Endothelial cell of umbilical vein (primary cell): ENCODE results near the gene HDAC4. TPM values are rescaled to one million over a fixed set of nuclear protein-coding genes. Genes with fewer than 3 reads are reported as not detected.

Experiments
- BruUV-seq: library from RNA; stranded (reverse); fragments of 400-500 nt; replicated peaks from 2 replicates; lab custom pipeline; 2021; lab: Mats Ljungman, UMichigan
- CTCF ChIA-PET: fragments of 300-600, 350-600 bp; sonication (Branson Sonifier 250); formaldehyde crosslinking; loops from one replicate; lab custom pipeline; 2021; ENCODE audit warnings: antibody characterized with exemption, inconsistent platforms; lab: Charles Lee
- POLR2A ChIA-PET: fragments of 300-600, 350-600 bp; sonication (Branson Sonifier 250); formaldehyde crosslinking; loops from one replicate; lab custom pipeline; 2021; ENCODE audit warnings: antibody characterized with exemption, inconsistent platforms; lab: Charles Lee
- DNase-seq: peaks from one replicate; pipeline ENCODE4 v3.0.0-alpha.2; 2011; ENCODE audit warnings: low read depth, low spot score
- FAIRE-seq: peaks from 2 replicates; lab custom pipeline; 2011; peaks lifted over from hg19 to GRCh38; lab: Jason Lieb, UNC
- H2AFZ ChIP-seq: 2 replicates; pipeline ENCODE4 v1.6.0; 2012; ENCODE audit warnings: low read depth, low read length, control low read depth, inconsistent platforms
- H3K27ac ChIP-seq: 2 replicates; pipeline ENCODE4 v1.5.1; 2011; ENCODE audit warnings: low read depth, mild to moderate bottlenecking, control low read depth, low read length, moderate library complexity; ENCODE audit not compliant: insufficient read depth
- H3K27me3 ChIP-seq, 2 experiments: 2 replicates each; pipeline versions ENCODE4 v1.6.0 to v1.6.1; 2011; ENCODE audit warnings: low read length in 2 of 2, mixed read lengths in 1 of 2; ENCODE audit not compliant: control insufficient read depth in 2 of 2, insufficient read depth in 2 of 2
- H3K36me3 ChIP-seq, 2 experiments: 2 replicates in 1 of 2; 3 replicates in 1 of 2; pipeline ENCODE4 v1.5.1; 2011; ENCODE audit warnings: low read length in 2 of 2, mild to moderate bottlenecking in 1 of 2, moderate library complexity in 1 of 2; ENCODE audit not compliant: control insufficient read depth in 2 of 2, insufficient read depth in 2 of 2; ENCODE audit errors: extremely low read depth in 1 of 2
- H3K4me1 ChIP-seq: 3 replicates; pipeline ENCODE4 v1.5.1; 2011; ENCODE audit warnings: mild to moderate bottlenecking, low read length; ENCODE audit not compliant: control insufficient read depth, insufficient read depth; ENCODE audit errors: extremely low read depth
- H3K4me2 ChIP-seq: 2 replicates; pipeline ENCODE4 v1.6.1; 2011; ENCODE audit warnings: low read length, control low read depth, mixed read lengths; ENCODE audit not compliant: insufficient read depth
- H3K4me3 ChIP-seq, 3 experiments: fragments of 200-600 bp in 1 of 3; sonication (generic), shearing (Covaris generic) in 1 of 3; replicated peaks in 1 of 3; 2 replicates each; pipeline ENCODE4 v1.5.1; 2011 to 2016; ENCODE audit warnings: control low read depth in 3 of 3, low read length in 3 of 3, mild to moderate bottlenecking in 2 of 3, inconsistent platforms in 1 of 3, low read depth in 1 of 3, moderate library complexity in 1 of 3; ENCODE audit not compliant: insufficient read depth in 1 of 3
- H3K79me2 ChIP-seq: 2 replicates; pipeline ENCODE4 v1.6.0; 2012; ENCODE audit warnings: low read length, inconsistent platforms; ENCODE audit not compliant: control insufficient read depth, insufficient read depth
- H3K9ac ChIP-seq: replicated peaks from 2 replicates; pipeline ENCODE3; 2011; ENCODE audit warnings: low read length, control low read depth; ENCODE audit not compliant: insufficient read depth; ENCODE audit errors: extremely low read depth
- H3K9me1 ChIP-seq: replicated peaks from 3 replicates; pipeline ENCODE4 v1.6.0; 2011; ENCODE audit warnings: mild to moderate bottlenecking, low read length; ENCODE audit not compliant: control insufficient read depth, insufficient read depth; ENCODE audit errors: extremely low read depth
- H3K9me3 ChIP-seq: replicated peaks from 2 replicates; pipeline ENCODE4 v1.5.1; 2012; ENCODE audit warnings: low read length, inconsistent platforms; ENCODE audit not compliant: control insufficient read depth, insufficient read depth
- H4K20me1 ChIP-seq: replicated peaks from 2 replicates; pipeline ENCODE3; 2011; ENCODE audit warnings: mild to moderate bottlenecking, low read length; ENCODE audit not compliant: control insufficient read depth, insufficient read depth; ENCODE audit errors: extremely low read depth
- EZH2 ChIP-seq: IDR thresholded peaks from 2 replicates; pipeline ENCODE4 v1.6.1; 2012; ENCODE audit warnings: borderline replicate concordance, low read depth, mild to moderate bottlenecking, moderate library complexity, low read length, inconsistent platforms; ENCODE audit not compliant: severe bottlenecking
- FOS ChIP-seq: IDR thresholded peaks from 2 replicates; pipeline ENCODE4 v1.6.1; 2011; ENCODE audit warnings: mild to moderate bottlenecking, low read length, moderate library complexity, borderline replicate concordance; ENCODE audit not compliant: insufficient read depth
- GATA2 ChIP-seq: IDR thresholded peaks from 2 replicates; pipeline ENCODE4 v1.7.0; 2011; ENCODE audit warnings: low read depth, mild to moderate bottlenecking, moderate library complexity, mixed read lengths, low read length; ENCODE audit not compliant: insufficient read length, insufficient read depth
- JUN ChIP-seq: IDR thresholded peaks from 2 replicates; pipeline ENCODE4 v1.6.1; 2011; ENCODE audit warnings: borderline replicate concordance, low read depth; ENCODE audit not compliant: insufficient read length, insufficient read depth
- MYC ChIP-seq: IDR thresholded peaks from one replicate; pipeline ENCODE4 v1.6.1; 2011; ENCODE audit warnings: mild to moderate bottlenecking, low read depth, low read length
- POLR2A ChIP-seq: IDR thresholded peaks from 2 replicates; pipeline ENCODE4 v1.6.1; 2012; ENCODE audit warnings: low read depth, mild to moderate bottlenecking, control low read depth, low read length
- POLR2AphosphoS5 ChIP-seq: IDR thresholded peaks from 2 replicates; pipeline ENCODE4 v1.6.1; 2012; ENCODE audit warnings: low read depth, mild to moderate bottlenecking, control low read depth, low read length, moderate library complexity; ENCODE audit not compliant: insufficient read depth
- dilution Hi-C: fragments of 300-500 bp; cut with MboI; formaldehyde crosslinking; loops from one replicate; pipeline ENCODE4 v1.15.0; 2019; ENCODE audit warnings: low sequenced_read_pairs; ENCODE audit not compliant: extremely low pct_ligation_motif_present
- intact Hi-C: fragments of 100-400 bp; cut with micrococcal nuclease; formaldehyde crosslinking; loops from one replicate; pipeline ENCODE4 v1.10.0; 2022
- polyA plus RNA-seq, 4 experiments: library from polyadenylated mRNA; depleted of rRNA in 3 of 4; stranded (reverse) in 3 of 4; unstranded in 1 of 4; fragments of >200 nt; gene quantifications; 2 replicates each; pipeline versions ENCODE4 v1.2.1 to v1.2.3, GENCODE V29; 2011 to 2012; ENCODE audit warnings: missing spikeins in 1 of 4
- total RNA-seq: library from RNA; stranded (reverse); gene quantifications from 2 replicates; pipeline ENCODE4 v1.2.3, GENCODE V29; 2021
- TF ChIP-seq, protein P1 (sequence below): IDR thresholded peaks from 2 replicates; pipeline ENCODE4 v1.6.1; 2011; ENCODE audit not compliant: insufficient read depth, insufficient read length
- TF ChIP-seq, protein P2 (sequence below), 2 donors: IDR thresholded peaks; 1 replicate in 1 of 2; 2 replicates in 1 of 2; pipeline ENCODE4 v1.5.1; 2011; ENCODE audit warnings: low read length in 2 of 2, mild to moderate bottlenecking in 2 of 2, moderate library complexity in 2 of 2, control low read depth in 1 of 2, inconsistent platforms in 1 of 2, low read depth in 1 of 2; ENCODE audit not compliant: insufficient read depth in 1 of 2; ENCODE audit errors: extremely low read depth in 1 of 2

Gene HDAC4
- total and polyA plus RNA-seq, 2 donors (not counting 3 experiments of a cell fraction or from before 2014, with no cell fraction given), result 13.4 to 33.0 TPM

DNA sequence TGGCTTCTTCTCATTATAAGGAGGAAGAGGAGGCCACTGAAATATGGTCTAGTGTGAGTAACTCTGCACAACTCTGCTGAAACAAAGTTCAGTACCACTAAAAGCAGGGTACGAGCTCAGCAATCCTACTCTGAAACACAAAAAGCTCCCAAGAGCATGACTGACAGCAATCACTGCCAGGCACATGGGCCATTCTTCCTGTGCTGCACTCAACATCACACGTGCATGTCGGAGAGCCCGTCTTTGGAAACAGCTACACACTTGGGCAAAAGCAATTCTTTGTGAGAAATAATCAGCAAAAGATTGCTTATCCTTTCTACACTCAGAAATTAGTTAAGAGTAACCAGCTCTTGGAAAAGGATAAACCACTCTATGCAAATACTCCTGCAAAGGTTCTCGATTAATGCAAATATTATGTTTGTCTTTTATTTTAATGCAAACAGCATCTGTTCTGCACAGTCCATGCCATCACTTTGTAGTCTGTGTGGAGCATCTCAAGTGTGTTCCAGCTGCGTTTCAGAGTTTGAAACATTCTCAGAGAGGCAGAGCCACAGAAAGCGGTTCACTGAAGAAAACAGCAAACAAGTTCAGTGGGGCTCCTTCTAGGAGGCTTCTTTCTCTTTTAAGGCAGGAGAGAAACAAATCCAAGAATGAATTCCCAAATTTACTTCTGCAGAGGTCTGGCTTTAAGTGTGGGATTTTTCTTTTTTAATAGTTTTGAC is 145.0 kb downstream of the HDAC4 start:
- Histone ChIP-seq H3K79me2 (no peaks in the 10 kb centered on the region), H3K9me3 (no peaks in the 10 kb centered on the region), H3K27me3 (no peaks in the 10 kb centered on the region), H3K9me1 (no peaks in the 10 kb centered on the region), H3K4me2 (no peak overlapping the region), H3K36me3 (no peaks in the 10 kb centered on the region), H4K20me1 (no peaks in the 10 kb centered on the region), H3K4me3 (no peak overlapping the region), H2AFZ (no peak overlapping the region), H3K4me1 (peaks cover 10% of the 10 kb centered on the region), H3K27ac (no peak overlapping the region), H3K9ac (no peak overlapping the region)
- CTCF ChIA-PET, result no interaction called here
- POLR2A ChIA-PET, result no interaction called here
- FAIRE-seq (no peak), DNase-seq (no peak)
- BruUV-seq, result no TSS peak
- no peak for TF ChIP-seq FOS
- no peak for TF ChIP-seq EZH2
- TF ChIP-seq JUN, result no peak
- no peak for TF ChIP-seq POLR2A
- TF ChIP-seq MYC, result no peak
- TF ChIP-seq GATA2, result no peak
- intact Hi-C loops, result no loop called here
- dilution Hi-C loops, result no loop called here

DNA sequence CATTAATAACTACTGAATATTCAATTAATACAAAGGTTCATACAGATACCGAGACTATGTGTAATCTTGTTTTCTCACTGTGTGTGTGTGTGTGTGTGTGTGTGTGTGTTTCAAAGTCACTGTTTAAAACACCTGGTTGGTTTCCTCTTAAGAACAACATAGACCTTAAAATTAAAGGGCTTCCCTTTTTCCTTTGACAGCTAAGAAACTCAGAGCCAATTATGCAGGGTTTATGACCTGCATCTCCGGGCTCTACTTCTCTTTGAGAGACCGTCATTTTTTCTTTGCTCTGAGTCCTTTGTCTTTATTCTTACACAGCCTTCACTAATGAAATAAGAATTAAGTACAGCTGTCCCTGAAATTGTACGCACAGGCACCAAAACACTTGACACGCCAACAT is 145.6 kb downstream of the HDAC4 start:
- dilution Hi-C loops, result no loop called here
- intact Hi-C loops, result no loop called here
- ChIA-PET POLR2A (no interaction called here), CTCF (no interaction called here)
- Histone ChIP-seq H2AFZ (no peak overlapping the region), H3K79me2 (no peaks in the 10 kb centered on the region), H3K9me3 (no peaks in the 10 kb centered on the region), H4K20me1 (no peaks in the 10 kb centered on the region), H3K9me1 (no peaks in the 10 kb centered on the region), H3K4me2 (no peak overlapping the region), H3K27ac (no peak overlapping the region), H3K27me3 (no peaks in the 10 kb centered on the region), H3K4me1 (peaks cover 10% of the 10 kb centered on the region), H3K36me3 (no peaks in the 10 kb centered on the region), H3K4me3 (no peak overlapping the region), H3K9ac (no peak overlapping the region)
- BruUV-seq, result no TSS peak
- no peak for FAIRE-seq
- DNase-seq, result no peak
- TF ChIP-seq POLR2AphosphoS5 (no peak), GATA2 (no peak), FOS (no peak), MYC (no peak), JUN (no peak), POLR2A (no peak), EZH2 (no peak)
- TF ChIP-seq, protein P1, sequence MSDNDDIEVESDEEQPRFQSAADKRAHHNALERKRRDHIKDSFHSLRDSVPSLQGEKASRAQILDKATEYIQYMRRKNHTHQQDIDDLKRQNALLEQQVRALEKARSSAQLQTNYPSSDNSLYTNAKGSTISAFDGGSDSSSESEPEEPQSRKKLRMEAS, result no peak
- TF ChIP-seq, protein P2, sequence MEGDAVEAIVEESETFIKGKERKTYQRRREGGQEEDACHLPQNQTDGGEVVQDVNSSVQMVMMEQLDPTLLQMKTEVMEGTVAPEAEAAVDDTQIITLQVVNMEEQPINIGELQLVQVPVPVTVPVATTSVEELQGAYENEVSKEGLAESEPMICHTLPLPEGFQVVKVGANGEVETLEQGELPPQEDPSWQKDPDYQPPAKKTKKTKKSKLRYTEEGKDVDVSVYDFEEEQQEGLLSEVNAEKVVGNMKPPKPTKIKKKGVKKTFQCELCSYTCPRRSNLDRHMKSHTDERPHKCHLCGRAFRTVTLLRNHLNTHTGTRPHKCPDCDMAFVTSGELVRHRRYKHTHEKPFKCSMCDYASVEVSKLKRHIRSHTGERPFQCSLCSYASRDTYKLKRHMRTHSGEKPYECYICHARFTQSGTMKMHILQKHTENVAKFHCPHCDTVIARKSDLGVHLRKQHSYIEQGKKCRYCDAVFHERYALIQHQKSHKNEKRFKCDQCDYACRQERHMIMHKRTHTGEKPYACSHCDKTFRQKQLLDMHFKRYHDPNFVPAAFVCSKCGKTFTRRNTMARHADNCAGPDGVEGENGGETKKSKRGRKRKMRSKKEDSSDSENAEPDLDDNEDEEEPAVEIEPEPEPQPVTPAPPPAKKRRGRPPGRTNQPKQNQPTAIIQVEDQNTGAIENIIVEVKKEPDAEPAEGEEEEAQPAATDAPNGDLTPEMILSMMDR (IDR thresholded peaks at IDR 0.05; ENCODE audit: extremely low read depth in 1 of 2, insufficient read depth in 1 of 2, low read depth in 1 of 2, low read length in 2 of 2), result no peak
